ENCODE measurements around the gene TMSB15B. TPM values are rescaled to one million over a fixed set of nuclear protein-coding genes. Genes with fewer than 3 reads are reported as not detected.

TMSB15B gene
- total RNA-seq, 1 experiment from 2014 or later, result 12.8 TPM

DNA sequence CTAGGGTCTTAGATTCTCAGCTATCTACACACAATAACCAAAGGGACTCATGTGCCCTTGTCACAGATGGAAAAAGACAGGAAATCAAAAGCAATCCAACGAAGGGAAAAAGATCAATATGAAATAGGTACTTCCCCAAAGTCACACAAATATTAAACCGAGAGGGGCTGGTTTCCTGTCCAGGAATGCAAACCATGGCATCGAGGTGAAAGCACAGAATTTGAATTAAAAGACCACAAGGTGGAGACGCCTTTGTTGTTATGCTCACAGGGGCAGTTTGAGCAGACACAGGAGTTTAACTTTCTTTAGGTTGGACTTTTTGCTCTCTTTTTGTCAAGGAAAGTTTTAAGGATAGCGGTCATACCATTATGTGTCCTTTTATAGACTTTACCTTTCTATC is 36.8 kb downstream of the TMSB15B start:
- H3K36me3 ChIP-seq (ENCODE audit: insufficient read depth, low read length, poor library complexity, severe bottlenecking), result no peaks in the 10 kb centered on the region
- BruUV-seq (replicated peaks), result no TSS peak
- no peak for DNase-seq (ENCODE audit: low spot score)
- TF ChIP-seq, protein P1, sequence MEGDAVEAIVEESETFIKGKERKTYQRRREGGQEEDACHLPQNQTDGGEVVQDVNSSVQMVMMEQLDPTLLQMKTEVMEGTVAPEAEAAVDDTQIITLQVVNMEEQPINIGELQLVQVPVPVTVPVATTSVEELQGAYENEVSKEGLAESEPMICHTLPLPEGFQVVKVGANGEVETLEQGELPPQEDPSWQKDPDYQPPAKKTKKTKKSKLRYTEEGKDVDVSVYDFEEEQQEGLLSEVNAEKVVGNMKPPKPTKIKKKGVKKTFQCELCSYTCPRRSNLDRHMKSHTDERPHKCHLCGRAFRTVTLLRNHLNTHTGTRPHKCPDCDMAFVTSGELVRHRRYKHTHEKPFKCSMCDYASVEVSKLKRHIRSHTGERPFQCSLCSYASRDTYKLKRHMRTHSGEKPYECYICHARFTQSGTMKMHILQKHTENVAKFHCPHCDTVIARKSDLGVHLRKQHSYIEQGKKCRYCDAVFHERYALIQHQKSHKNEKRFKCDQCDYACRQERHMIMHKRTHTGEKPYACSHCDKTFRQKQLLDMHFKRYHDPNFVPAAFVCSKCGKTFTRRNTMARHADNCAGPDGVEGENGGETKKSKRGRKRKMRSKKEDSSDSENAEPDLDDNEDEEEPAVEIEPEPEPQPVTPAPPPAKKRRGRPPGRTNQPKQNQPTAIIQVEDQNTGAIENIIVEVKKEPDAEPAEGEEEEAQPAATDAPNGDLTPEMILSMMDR (conservative IDR thresholded peaks at IDR 0.05; ENCODE audit: low read depth, low read length), result no peak
- no peak for TF ChIP-seq EZH2 (IDR thresholded peaks at IDR 0.05; ENCODE audit: borderline replicate concordance, low read depth, low read length, poor library complexity, severe bottlenecking)
- H3K27ac ChIP-seq (ENCODE audit: low read depth, low read length, poor library complexity, severe bottlenecking), result no peak overlapping the region
- no peaks in the 10 kb centered on the region for H3K9me3 ChIP-seq (ENCODE audit: low read depth, low read length, poor library complexity, severe bottlenecking)
- peaks cover 42% of the 10 kb centered on the region for H3K27me3 ChIP-seq (replicated peaks; ENCODE audit: insufficient read depth, low read depth, low read length, poor library complexity)
- intact Hi-C loops (cut with micrococcal nuclease; ENCODE audit: unreplicated experiment), result no loop called here
- no peaks in the 10 kb centered on the region for H3K4me1 ChIP-seq (ENCODE audit: insufficient read depth, low read length, poor library complexity, severe bottlenecking)
- ChIA-PET CTCF (no interaction called here), POLR2A (ENCODE audit: low non-redundant PET) (no interaction called here)
- H3K4me3 ChIP-seq (ENCODE audit: low read depth, low read length, poor library complexity, severe bottlenecking), result no peak overlapping the region

- ChIA-PET POLR2A (ENCODE audit: low non-redundant PET) (no interaction called here), CTCF (no interaction called here)
- no peaks in the 10 kb centered on the region for H3K9me3 ChIP-seq (ENCODE audit: low read depth, low read length, poor library complexity, severe bottlenecking)
These were observed 46.4 kb downstream of the TMSB15B start for GRCh38 chrX:104008831-104009230.

GRCh38 chrX:104013158-104013557 is 50.7 kb downstream of the TMSB15B start:
- TF ChIP-seq, protein P1 (conservative IDR thresholded peaks at IDR 0.05; ENCODE audit: low read depth, low read length), result no peak
- TF ChIP-seq EZH2 (IDR thresholded peaks at IDR 0.05; ENCODE audit: borderline replicate concordance, low read depth, low read length, poor library complexity, severe bottlenecking), result no peak
- no TSS peak for BruUV-seq (replicated peaks)
- intact Hi-C loops (cut with micrococcal nuclease; ENCODE audit: unreplicated experiment), result loop anchor here (5.0 kb wide), 1 partner anchor 166 kb away; no protein-coding TSS in a partner anchor
- Histone ChIP-seq H3K27me3 (replicated peaks; ENCODE audit: insufficient read depth, low read depth, low read length, poor library complexity) (no peaks in the 10 kb centered on the region), H3K4me3 (ENCODE audit: low read depth, low read length, poor library complexity, severe bottlenecking) (no peak overlapping the region), H3K27ac (ENCODE audit: low read depth, low read length, poor library complexity, severe bottlenecking) (no peak overlapping the region), H3K36me3 (ENCODE audit: insufficient read depth, low read length, poor library complexity, severe bottlenecking) (no peaks in the 10 kb centered on the region), H3K4me1 (ENCODE audit: insufficient read depth, low read length, poor library complexity, severe bottlenecking) (no peaks in the 10 kb centered on the region), H3K9me3 (ENCODE audit: low read depth, low read length, poor library complexity, severe bottlenecking) (no peaks in the 10 kb centered on the region)
- ChIA-PET POLR2A (ENCODE audit: low non-redundant PET) (no interaction called here), CTCF (no interaction called here)
- no peak for DNase-seq (ENCODE audit: low spot score)

More at GRCh38 chrX:104008831-104009230, 46.4 kb downstream of the TMSB15B start:
- TF ChIP-seq, protein P1 (conservative IDR thresholded peaks at IDR 0.05; ENCODE audit: low read depth, low read length), result no peak
- TF ChIP-seq EZH2 (IDR thresholded peaks at IDR 0.05; ENCODE audit: borderline replicate concordance, low read depth, low read length, poor library complexity, severe bottlenecking), result no peak
- Histone ChIP-seq H3K27ac (ENCODE audit: low read depth, low read length, poor library complexity, severe bottlenecking) (no peak overlapping the region), H3K36me3 (ENCODE audit: insufficient read depth, low read length, poor library complexity, severe bottlenecking) (no peaks in the 10 kb centered on the region), H3K4me1 (ENCODE audit: insufficient read depth, low read length, poor library complexity, severe bottlenecking) (no peaks in the 10 kb centered on the region), H3K4me3 (ENCODE audit: low read depth, low read length, poor library complexity, severe bottlenecking) (no peak overlapping the region), H3K27me3 (replicated peaks; ENCODE audit: insufficient read depth, low read depth, low read length, poor library complexity) (no peaks in the 10 kb centered on the region)
- intact Hi-C loops (cut with micrococcal nuclease; ENCODE audit: unreplicated experiment), result no loop called here
- no peak for DNase-seq (ENCODE audit: low spot score)
- no TSS peak for BruUV-seq (replicated peaks)

All from A673 (cell line).